HG02759 (cell line): ENCODE results near the gene GFRA1.

ENCODE experiments used
- ATAC-seq: cut with Tn5 transposase; IDR thresholded peaks from one replicate; pipeline ENCODE4 v1.9.1; 2021; ENCODE audit warnings: mild to moderate bottlenecking, moderate library complexity; ENCODE audit not compliant: unreplicated experiment

The GFRA1 gene

DNA sequence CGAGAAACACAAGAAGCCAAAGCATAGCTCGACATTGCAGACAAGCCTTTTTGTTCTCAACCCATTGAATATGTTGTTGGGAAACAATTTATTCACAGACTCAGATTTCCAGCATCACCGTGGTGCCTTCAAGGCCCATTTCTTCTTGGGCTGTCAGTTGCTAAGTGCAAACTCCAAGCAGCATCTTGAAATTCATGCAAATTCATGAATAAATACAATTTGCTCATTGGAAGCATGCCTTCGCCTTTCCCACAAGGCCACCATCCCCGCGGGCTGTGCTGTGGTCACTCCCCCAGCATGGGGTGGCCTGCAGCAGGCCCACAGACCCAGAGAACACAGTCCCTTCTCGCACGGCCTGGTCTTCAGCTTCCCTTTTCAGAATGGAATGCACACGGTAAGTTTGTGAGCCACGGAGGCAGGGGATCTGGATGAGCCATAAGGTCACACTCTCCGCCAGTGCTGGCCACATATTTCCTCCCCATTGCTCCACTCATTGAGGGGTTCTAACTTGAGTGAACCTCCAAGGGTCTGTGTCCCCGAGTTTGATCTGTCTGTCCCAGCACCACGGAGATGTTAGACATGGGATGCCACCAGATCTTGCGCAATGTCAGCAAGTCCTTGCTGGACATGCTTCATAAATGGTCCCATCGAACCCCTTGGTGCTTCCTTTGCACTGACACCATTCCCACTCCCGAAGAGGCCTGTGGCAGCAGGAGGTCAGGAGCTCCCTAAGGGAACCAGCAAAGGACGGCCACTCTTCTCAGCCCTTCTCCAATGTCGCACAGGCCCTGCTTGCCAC is 109.5 kb downstream of the GFRA1 start:
- no peak for ATAC-seq

DNA sequence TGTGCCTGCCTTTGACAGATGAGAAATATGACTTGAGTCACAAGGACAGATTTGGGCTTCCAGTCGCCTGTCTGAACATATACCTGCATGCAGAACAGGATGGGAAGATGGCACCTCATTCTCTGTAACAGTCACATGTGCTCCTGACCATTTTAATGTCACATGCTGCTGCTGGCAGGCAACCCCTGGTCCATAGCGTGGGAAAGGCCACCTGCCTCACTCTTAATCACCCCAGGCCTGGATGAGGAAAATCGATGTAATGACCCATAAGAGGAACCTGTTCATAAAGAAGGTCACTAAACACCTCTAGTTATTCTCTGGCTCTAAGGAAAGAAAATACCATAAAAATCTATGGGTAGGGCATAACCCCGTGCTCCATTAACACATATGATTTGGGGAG is 110.2 kb downstream of the GFRA1 start:
- no peak for ATAC-seq

DNA sequence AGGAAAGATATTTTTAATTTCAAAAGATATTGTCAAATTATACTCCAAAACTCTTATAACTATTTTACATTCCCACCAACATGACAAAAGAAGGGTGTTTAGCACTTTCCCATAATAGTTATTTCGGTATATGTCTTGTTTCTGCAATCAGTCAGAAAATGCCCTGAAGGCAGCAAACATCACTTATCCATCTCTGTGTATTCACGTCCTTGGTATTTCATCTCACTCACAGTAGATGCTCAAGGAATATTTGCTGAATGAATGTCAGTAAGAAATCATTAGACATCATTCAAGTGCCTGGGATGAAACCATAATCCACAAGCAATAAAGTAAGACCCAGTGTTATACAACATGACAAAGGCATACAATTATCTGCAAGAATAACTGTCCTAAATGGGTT is 112.7 kb downstream of the GFRA1 start:
- ATAC-seq: no peak

DNA sequence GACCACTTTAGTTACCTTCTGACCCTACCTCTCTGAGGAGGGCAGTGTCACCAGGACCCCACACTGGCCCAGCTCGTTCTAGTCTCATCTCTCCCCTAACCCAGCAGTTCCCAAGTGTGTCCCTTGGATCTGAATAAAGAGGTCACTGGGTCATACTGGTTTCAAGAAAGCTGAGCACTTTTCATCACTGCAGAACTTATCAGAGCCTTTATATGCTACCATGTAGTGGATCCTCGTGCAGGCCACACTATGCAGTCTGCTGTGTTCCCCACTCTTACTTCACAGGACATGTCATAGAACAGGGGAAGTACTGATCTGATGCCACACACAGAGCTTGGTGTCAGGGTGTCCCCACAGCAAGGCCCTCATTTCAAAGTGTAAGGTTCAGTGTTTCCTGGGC is 113.8 kb downstream of the GFRA1 start:
- ATAC-seq: no peak

DNA sequence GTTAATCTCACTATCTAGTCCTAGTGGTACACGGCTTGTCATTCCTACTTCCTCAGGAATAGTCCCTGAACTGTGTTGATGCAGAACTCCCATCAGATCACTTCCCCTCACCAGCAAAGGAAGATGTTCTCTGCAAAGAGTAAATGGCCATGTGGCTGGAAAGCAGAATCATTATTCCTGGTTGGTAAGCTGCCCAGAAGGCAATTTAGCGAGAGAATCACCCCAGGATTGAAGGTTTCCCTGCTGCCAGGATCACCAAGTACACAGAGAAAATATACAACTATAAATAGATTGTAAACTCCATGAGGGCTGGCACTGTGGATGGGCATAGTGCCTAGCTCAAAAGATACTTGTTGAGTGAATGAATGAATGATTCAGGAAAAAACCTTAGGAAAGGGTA is 115.0 kb downstream of the GFRA1 start:
- no peak for ATAC-seq

DNA sequence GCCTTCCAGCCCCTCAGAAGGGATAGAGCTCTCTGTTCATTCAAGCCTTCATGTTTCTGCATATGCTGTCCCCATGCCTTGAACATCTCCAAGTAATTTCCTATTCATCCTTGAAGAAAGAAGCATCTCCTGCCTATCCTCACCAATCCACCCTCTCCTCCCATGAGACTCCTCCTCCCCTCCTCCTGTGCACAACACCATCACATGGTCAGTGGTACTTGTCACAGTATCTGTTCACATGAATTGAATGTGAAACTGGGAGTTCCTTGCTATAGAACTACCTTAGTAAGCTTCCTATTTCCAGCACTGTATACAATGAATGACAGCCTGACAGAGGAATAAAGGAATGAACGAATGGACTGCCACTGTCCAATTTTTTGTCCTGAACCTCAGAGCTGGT is 115.5 kb downstream of the GFRA1 start:
- no peak for ATAC-seq

DNA sequence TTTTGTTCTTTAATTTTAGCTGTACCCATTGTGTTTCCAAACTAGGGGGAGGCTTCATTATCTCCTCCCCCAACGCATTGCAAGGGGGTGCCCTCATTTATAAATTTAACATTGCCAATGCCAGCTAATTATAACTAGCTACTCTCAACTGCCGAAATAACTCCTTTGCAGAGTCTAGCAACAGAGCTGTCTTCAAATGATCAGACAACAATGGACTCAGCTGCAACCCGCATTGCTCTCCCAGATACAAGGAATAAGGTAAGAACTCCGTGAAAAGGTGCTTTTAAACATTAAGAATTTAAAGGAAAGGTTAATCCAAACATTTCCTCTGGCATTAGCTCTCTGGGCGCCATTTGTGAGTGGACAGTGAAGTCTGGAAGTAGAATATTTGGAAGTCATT is 116.2 kb downstream of the GFRA1 start:
- ATAC-seq: no peak

DNA sequence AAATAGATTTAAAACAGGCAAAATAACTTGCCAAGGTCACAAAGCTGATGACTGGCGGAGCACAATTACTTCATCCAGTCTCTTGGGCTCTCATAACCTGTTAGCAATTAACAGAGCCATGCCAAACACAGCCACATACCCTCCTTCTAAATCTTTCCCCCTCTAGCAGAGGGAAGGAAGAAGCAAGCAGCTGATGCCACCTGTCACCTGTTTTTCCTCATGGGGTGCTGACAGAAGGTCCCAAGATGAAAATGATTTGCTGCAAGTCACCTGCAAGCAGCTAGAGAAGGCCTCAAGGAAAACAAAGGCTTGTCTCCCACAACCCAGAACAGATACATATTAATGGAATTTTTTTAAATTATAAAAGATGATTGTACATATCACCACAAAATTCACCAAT is 117.8 kb downstream of the GFRA1 start:
- no peak for ATAC-seq

DNA sequence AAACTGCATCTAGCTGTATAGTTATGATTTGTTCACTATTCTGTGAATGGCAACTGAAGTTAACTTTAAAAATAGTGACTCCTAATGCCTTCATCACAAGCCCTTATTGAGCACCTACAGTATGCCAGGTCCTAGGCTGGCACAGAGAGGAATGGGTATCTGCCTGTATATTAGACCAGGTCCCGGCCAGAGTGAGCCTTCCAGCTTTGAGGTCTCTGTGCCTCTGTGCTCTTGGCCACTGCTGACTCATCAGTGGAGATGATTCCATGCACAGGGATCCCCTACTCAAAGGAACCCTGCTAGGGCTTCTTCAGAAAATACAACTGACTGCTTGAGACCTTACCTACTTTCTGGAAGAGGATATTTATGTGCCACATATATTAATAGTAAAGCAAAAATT is 118.4 kb downstream of the GFRA1 start:
- ATAC-seq: no peak

DNA sequence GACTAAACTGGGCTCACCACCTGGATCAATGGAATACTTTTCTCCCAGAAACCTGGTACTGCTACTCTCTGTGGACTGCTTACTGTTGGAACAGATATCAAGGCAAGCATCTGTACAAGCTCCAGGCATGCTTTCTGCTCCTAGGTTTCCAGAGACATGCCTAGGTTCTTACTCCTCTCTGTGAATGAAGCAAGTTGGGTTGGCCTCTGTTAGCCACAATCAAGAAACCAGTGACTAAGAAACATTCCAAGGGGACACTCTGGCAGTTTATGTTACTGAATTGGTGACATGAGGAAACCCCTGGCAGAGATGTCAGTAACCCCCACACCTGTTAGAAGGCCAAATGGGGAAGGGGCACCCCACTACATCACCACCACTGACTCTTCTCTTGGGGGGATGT is 121.9 kb downstream of the GFRA1 start:
- no peak for ATAC-seq

DNA sequence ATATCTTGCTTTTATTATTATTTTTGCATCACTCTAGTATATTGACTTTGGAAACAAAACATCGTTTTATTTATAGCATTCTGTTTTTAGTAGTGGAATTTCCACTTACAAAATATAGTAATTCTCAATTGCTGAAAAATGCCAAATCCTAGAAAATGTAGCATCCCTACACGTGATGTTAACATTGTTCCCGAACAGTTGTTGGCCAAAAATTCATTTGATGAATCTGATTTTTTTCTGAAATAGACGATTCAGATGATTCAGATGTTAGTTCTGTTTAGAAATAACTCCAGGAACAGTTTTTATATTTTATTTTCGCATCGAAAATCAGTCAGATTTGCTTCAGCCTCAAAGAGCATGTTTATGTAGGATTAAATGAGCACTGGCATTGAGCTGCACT is 122.4 kb downstream of the GFRA1 start:
- ATAC-seq: no peak

DNA sequence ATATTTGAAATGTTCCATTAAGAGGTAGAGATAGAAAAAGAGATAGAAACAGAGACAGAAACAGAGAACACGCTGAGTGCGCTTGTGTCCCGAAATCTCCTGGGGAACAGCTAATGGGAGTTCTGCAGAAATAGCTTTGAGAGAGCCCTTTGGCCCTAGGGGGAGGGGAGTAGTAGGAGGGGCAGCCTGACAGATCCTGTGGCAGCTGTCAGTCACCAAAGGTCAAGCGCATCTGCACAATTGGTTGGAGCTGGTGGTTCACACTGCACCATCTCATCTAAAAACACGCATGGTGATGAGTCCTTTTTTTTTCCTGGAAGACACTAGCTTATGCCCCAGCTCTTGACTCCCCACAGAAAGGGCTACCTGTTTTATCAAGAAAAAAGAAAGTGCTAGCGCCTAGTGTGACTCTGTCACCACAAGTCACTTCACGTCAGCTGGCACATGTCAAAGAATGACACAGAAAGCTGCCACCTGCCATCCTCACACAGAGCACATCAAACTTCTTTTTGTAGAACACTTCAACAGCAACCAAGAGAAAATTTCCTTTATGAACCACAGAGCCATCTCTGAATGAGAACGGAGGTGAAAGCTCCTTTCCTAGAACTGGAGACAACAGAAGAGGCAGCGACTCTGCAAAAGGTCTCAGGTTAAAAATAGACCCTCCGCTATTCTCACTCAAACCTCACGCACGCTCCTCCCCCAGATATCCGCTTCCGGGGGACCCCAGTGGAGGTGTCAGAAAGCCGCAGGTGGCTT is 125.7 kb downstream of the GFRA1 start:
- ATAC-seq: no peak

DNA sequence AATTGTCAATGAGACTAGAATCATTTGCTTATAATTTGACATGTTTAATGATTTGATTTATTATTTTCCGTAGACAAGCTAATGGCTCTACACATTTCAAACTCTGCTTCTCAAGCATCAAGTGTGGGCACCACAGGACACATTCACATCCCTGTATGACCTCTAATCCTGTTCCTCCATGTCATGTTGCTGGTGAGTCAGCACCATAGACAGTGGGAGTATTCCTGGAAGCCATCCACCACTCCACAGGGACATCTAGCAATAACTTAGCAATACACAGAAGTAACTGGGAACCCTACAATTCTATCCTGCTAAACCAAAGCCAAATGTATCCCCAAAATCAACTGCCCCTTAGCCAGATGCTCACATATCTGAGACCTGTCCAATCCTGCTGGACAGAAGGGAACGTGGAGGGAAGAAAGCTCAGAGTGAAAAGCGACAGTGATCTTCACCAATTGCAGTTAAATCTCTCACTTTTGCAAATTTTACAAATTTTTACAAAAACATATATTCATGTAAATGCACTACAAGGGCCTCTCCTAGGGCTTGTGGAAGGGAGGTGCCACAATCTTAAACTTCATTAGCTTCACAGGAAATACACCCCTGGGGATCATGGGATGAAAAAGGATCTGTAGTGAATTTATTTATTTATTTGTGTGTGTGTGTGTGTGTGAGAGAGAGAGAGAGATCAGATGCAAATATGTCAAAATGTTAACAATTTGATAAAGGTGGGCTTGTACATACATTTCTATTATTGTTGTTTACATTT is 126.5 kb downstream of the GFRA1 start:
- no peak for ATAC-seq

DNA sequence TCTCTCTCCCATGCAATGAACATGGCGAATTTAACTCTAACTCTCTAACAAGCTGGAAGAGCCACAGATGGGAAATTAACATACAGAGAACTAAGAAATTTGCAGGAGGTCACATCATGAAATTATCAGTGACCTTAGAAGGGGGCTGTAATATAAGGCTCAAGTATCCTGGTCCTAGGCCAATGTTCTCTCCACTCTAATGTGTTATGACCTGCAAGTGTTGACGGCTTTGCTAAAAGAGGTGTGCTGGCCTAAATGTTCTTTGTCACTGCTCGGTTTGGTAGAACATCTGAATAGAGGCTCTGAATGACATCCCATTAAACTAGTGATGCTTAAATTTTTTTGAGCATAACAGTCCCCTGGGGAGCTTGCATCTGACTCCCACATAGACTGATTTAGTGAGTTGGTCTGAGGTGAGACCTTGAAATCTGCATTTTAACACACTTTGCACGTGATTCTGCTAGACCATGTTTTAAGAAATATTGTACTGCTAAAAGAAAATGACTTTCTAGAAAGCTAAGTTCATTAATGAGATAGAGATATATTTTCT is 129.3 kb downstream of the GFRA1 start:
- ATAC-seq: no peak

DNA sequence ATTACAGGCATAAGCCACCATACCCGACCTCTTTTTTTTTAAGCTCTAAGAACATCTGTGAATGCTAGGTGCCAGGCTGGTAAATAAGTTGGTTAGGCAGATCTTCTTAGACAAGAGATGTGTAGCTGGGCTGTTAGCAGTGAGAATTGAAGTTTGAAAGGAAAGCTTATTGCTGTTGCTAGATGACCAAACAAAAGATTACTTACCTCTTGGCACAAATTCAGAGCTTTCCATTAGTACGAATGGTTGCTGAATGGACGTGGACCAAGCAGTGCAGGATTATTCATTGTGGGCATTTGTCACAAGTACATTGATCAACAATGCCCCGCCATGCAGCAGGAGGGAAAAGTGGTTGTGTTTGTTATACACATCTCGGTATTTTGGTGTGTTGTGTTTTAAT is 131.2 kb downstream of the GFRA1 start:
- no peak for ATAC-seq

DNA sequence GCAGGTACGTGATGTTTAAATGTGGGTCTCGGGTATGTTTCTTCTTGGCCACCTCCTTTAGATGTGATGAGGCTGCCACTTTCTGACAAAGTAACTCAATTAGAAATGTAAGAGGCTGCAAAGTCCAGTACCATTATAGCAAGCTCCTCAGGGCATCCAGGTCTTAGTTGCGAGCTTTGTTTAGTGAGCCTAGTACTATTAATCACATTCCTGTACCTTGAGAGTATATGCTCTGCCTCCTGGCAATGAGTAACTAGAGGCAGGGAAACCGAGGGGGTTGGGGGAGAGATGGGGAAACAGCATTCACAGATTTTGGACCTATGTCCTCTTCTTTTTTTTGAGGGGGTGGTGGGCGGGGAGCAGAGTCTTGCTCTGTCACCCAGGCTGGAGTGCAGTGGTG is 131.8 kb downstream of the GFRA1 start:
- ATAC-seq: no peak

DNA sequence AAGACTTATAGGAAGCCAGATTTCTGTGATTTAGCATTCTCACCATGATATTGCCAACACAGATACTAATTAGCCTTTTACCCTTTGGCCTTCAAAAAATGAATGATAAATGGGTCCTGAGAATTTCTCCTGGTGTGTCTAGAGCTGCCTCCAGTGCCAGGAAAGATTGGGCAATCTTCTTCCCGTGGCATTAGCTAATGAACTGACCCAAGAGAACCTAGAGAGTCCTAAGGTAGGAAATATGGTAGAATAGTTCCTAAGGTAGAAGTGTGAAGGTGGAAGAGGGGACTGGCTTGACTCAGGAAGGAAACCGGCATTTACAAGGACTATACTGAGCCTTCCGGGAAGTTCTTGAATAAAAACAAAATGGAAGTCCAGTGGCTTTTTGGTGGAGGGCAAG is 133.1 kb downstream of the GFRA1 start:
- ATAC-seq: no peak

DNA sequence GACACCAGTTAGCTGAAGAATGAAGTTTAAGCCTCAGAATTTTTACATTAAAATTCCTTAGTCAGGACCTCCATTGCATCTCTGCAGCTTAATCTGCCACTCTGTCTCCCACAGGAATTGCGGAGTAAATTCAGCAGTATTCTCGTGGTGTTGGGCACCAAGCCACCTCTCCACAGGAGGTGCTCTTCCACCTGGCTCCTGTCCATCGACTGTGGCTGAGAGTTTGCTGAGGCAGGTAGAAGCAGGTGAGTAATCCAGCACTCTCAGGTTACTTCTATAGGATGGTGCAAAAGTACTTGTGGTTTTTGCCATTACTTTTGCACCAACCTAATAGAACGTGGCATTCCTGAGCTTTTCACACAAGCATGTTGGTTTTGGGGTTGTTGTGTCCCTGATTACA is 134.1 kb downstream of the GFRA1 start:
- no peak for ATAC-seq

DNA sequence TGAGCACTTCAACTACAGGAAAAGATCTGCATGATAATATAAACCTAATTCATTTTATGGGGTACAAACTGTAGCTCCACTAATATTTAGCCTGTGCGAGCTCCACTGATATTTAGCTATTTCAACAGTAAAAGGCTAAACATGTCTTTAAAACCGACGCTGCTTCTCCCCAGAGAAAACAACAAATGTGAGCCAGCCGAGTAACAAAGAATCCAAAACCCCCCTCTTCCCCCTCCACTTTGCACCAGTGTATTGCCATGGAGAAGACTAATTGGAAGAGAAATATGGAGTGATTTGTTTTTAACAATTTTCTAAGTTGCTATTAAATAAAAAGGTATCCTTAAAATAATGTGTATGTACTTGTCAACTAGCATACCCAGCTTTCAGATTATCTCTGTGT is 136.7 kb downstream of the GFRA1 start:
- ATAC-seq: no peak

DNA sequence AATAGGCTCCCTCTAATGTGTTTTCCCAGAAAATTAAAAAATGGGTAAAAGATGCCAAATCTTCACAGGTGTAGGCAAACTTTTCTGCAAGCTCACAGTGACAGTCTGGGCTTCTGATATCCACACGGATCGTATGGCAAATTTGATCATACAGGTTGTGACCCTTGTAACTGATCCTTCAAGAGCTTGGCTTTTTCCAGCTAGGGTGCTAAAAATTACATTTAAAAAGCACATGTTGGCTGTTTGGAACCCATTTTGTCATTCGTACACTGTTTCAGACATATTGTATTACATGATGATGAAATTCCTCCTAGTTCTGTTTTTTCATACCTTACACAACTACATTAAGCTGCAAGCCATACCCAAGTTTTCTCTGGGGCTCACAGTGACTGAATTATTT is 138.7 kb downstream of the GFRA1 start:
- no peak for ATAC-seq

DNA sequence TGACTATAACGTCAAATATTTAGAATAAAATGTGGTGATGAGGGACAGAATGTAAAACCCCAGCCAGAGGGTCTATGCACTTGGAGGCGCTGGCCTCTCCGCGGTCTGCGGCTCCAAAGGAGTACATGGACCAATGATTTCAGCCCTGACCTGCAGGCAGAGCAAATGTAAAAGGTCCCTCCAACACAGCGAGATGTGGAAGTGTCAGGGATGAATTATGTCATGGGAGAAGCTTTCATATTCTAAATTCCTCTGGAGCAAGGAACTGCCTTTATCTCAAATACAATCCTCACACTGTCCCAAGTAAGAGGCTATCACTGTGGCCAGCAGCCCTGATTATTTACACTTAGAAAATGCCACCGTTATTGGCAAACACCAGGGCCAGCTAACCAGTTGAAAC is 139.4 kb downstream of the GFRA1 start:
- no peak for ATAC-seq
